H1 (cell line): ENCODE results near the gene RANBP9. TPM values are rescaled to one million over a fixed set of nuclear protein-coding genes. Genes with fewer than 3 reads are reported as not detected.

Experiments used
- CTCF ChIA-PET: fragments of 300-600 bp; sonication (Branson Sonifier 250); formaldehyde crosslinking; loops from one replicate; lab custom pipeline; 2021; ENCODE audit not compliant: partially characterized antibody; lab: Charles Lee
- POLR2A ChIA-PET: fragments of 300-600 bp; sonication (Branson Sonifier 250); formaldehyde crosslinking; loops from one replicate; lab custom pipeline; 2021; ENCODE audit warnings: inconsistent platforms; ENCODE audit not compliant: partially characterized antibody; lab: Charles Lee
- DNase-seq, 2 experiments: peaks; one replicate each; pipeline versions ENCODE4 v3.0.0 to v3.0.0-alpha.2; 2010 to 2022; ENCODE audit warnings: low spot score in 2 of 2, low read depth in 1 of 2, mixed read lengths in 1 of 2
- FAIRE-seq: peaks from 2 replicates; lab custom pipeline; 2011; peaks lifted over from hg19 to GRCh38; lab: Jason Lieb, UNC
- H2AFZ ChIP-seq: 2 replicates; pipeline ENCODE4 v1.8.1; 2012; ENCODE audit warnings: low read length, inconsistent platforms
- H2AK5ac ChIP-seq: 2 replicates; pipeline ENCODE4 v1.6.1; 2013; ENCODE audit warnings: low read depth, low read length
- H2BK120ac ChIP-seq: replicated peaks from 2 replicates; pipeline ENCODE3; 2013; ENCODE audit warnings: low read depth, low read length, inconsistent platforms
- H2BK12ac ChIP-seq: 2 replicates; pipeline ENCODE4 v1.6.1; 2013; ENCODE audit warnings: low read depth, low read length
- H2BK15ac ChIP-seq: 2 replicates; pipeline ENCODE4 v1.6.1; 2013; ENCODE audit warnings: low read length
- H2BK20ac ChIP-seq: 2 replicates; pipeline ENCODE4 v1.6.1; 2013; ENCODE audit warnings: low read length
- H2BK5ac ChIP-seq: 2 replicates; pipeline ENCODE4 v1.6.1; 2013; ENCODE audit warnings: low read depth, low read length
- H3K14ac ChIP-seq: 2 replicates; pipeline ENCODE4 v1.6.1; 2013; ENCODE audit warnings: inconsistent platforms; ENCODE audit not compliant: insufficient read length
- H3K18ac ChIP-seq: 2 replicates; pipeline ENCODE4 v1.6.1; 2013; ENCODE audit warnings: low read length; ENCODE audit errors: extremely low read depth
- H3K23ac ChIP-seq: 2 replicates; pipeline ENCODE4 v1.6.1; 2013; ENCODE audit warnings: inconsistent platforms; ENCODE audit not compliant: insufficient read length
- H3K23me2 ChIP-seq: 2 replicates; pipeline ENCODE4 v1.6.1; 2013; ENCODE audit warnings: low read depth, low read length
- H3K27ac ChIP-seq: 2 replicates; pipeline ENCODE4 v1.6.1; 2011; ENCODE audit warnings: low read depth, low read length, inconsistent platforms
- H3K27me3 ChIP-seq, 4 experiments: replicated peaks in 1 of 4; 1 replicate in 1 of 4; 2 replicates in 3 of 4; pipeline versions ENCODE4 v1.6.1 to v1.8.1; 2011 to 2013; ENCODE audit warnings: low read length in 3 of 4, mild to moderate bottlenecking in 3 of 4, inconsistent platforms in 2 of 4, mixed read lengths in 2 of 4, moderate library complexity in 1 of 4; ENCODE audit not compliant: control insufficient read depth in 3 of 4, insufficient read depth in 3 of 4; ENCODE audit errors: extremely low read depth in 1 of 4
- H3K36me3 ChIP-seq, 4 experiments: 2 replicates each; pipeline versions ENCODE4 v1.6.1 to v1.8.1; 2011 to 2013; ENCODE audit warnings: mild to moderate bottlenecking in 4 of 4, low read length in 3 of 4, moderate library complexity in 2 of 4, control low read depth in 1 of 4, inconsistent platforms in 1 of 4; ENCODE audit not compliant: insufficient read depth in 4 of 4, control insufficient read depth in 2 of 4
- H3K4ac ChIP-seq: replicated peaks from 2 replicates; pipeline ENCODE3; 2013; ENCODE audit warnings: low read length, low read depth, mixed read lengths, inconsistent platforms; ENCODE audit not compliant: insufficient read length
- H3K4me1 ChIP-seq, 4 experiments: replicated peaks in 1 of 4; 1 replicate in 1 of 4; 2 replicates in 3 of 4; pipeline versions ENCODE4 v1.6.1 to v1.8.1; 2011 to 2013; ENCODE audit warnings: low read length in 3 of 4, inconsistent platforms in 2 of 4, mixed read lengths in 1 of 4; ENCODE audit not compliant: insufficient read depth in 4 of 4, control insufficient read depth in 3 of 4
- H3K4me2 ChIP-seq, 2 experiments: 2 replicates each; pipeline versions ENCODE4 v1.6.1 to v1.8.1; 2011 to 2013; ENCODE audit warnings: low read depth in 2 of 2, low read length in 2 of 2, control low read depth in 1 of 2, inconsistent platforms in 1 of 2, mild to moderate bottlenecking in 1 of 2; ENCODE audit not compliant: insufficient read depth in 1 of 2
- H3K4me3 ChIP-seq, 4 experiments: fragments of 200-600, 300-600 bp in 1 of 4; sonication (generic), shearing (Covaris generic), sonication (Bioruptor Twin) in 1 of 4; 2 replicates each; pipeline versions ENCODE4 v1.5.1 to v1.8.1; 2011 to 2016; ENCODE audit warnings: low read length in 4 of 4, low read depth in 3 of 4, control low read depth in 2 of 4, inconsistent platforms in 2 of 4, mild to moderate bottlenecking in 2 of 4, mixed read lengths in 1 of 4, moderate library complexity in 1 of 4; ENCODE audit not compliant: insufficient read depth in 2 of 4; ENCODE audit errors: extremely low read depth in 1 of 4
- H3K56ac ChIP-seq: replicated peaks from 2 replicates; pipeline ENCODE3; 2013; ENCODE audit warnings: low read depth, mild to moderate bottlenecking, mixed read lengths, low read length, inconsistent platforms; ENCODE audit not compliant: insufficient read length
- H3K79me1 ChIP-seq: 2 replicates; pipeline ENCODE4 v1.6.1; 2013; ENCODE audit warnings: low read depth, low read length, control low read depth
- H3K79me2 ChIP-seq, 2 experiments: 2 replicates each; pipeline versions ENCODE4 v1.6.1 to v1.8.1; 2012 to 2013; ENCODE audit warnings: low read length in 2 of 2, mild to moderate bottlenecking in 2 of 2, inconsistent platforms in 1 of 2; ENCODE audit not compliant: insufficient read depth in 2 of 2, control insufficient read depth in 1 of 2
- H3K9ac ChIP-seq, 4 experiments: replicated peaks in 1 of 4; 1 replicate in 1 of 4; 2 replicates in 3 of 4; pipeline versions ENCODE4 v1.6.1 to v1.8.1; 2011 to 2013; ENCODE audit warnings: low read depth in 3 of 4, low read length in 3 of 4, control low read depth in 2 of 4, mild to moderate bottlenecking in 2 of 4, moderate library complexity in 2 of 4, inconsistent platforms in 1 of 4; ENCODE audit errors: extremely low read depth in 1 of 4
- H3K9me3 ChIP-seq, 2 experiments: 2 replicates each; pipeline versions ENCODE4 v1.6.1 to v1.8.1; 2012 to 2013; ENCODE audit warnings: mild to moderate bottlenecking in 2 of 2, moderate library complexity in 2 of 2, control low read depth in 1 of 2, inconsistent platforms in 1 of 2, low read depth in 1 of 2, low read length in 1 of 2, mixed read lengths in 1 of 2; ENCODE audit not compliant: insufficient read depth in 2 of 2
- H4K20me1 ChIP-seq, 2 experiments: replicated peaks in 1 of 2; 2 replicates each; pipeline versions ENCODE3 to v1.8.1; 2011 to 2013; ENCODE audit warnings: inconsistent platforms in 2 of 2, low read length in 2 of 2, mild to moderate bottlenecking in 1 of 2; ENCODE audit not compliant: insufficient read depth in 2 of 2, control insufficient read depth in 1 of 2
- H4K5ac ChIP-seq: 2 replicates; pipeline ENCODE4 v1.6.1; 2013; ENCODE audit warnings: low read length, low read depth, mixed read lengths, inconsistent platforms; ENCODE audit not compliant: insufficient read length
- H4K8ac ChIP-seq: 2 replicates; pipeline ENCODE4 v1.8.0; 2013; ENCODE audit warnings: mild to moderate bottlenecking, moderate library complexity, low read length, inconsistent platforms; ENCODE audit not compliant: insufficient read depth; ENCODE audit errors: extremely low read depth
- H4K91ac ChIP-seq: replicated peaks from 2 replicates; pipeline ENCODE3; 2013; ENCODE audit warnings: low read length, mixed read lengths, inconsistent platforms; ENCODE audit not compliant: insufficient read length
- FOSL1 ChIP-seq: IDR thresholded peaks from 2 replicates; pipeline ENCODE4 v1.6.1; 2011; ENCODE audit warnings: mild to moderate bottlenecking, low read depth, low read length, moderate library complexity; ENCODE audit not compliant: insufficient read depth
- KDM1A ChIP-seq: fragments of 200-600, 300-600 bp; sonication (generic); IDR thresholded peaks from 2 replicates; pipeline ENCODE4 v1.7.1; 2016; ENCODE audit warnings: mild to moderate bottlenecking, low read length, borderline replicate concordance
- WGBS, 2 experiments: shearing (Covaris generic) in 1 of 2; methylation state at CpG; one replicate each; pipeline versions ENCODE4 v1.1.6 to v1.1.7; 2013 to 2015; ENCODE audit warnings: low lambda C conversion rate in 2 of 2, mixed read lengths in 2 of 2, inconsistent platforms in 1 of 2, low coverage in 1 of 2, missing lambda C conversion rate in 1 of 2; ENCODE audit not compliant: insufficient replicate concordance in 2 of 2, insufficient coverage in 1 of 2, insufficient read length in 1 of 2; ENCODE audit errors: extremely low coverage in 1 of 2, missing lambda C conversion rate in 1 of 2; 5-methylcytosine and 5-hydroxymethylcytosine counted together
- polyA plus RNA-seq, 7 experiments: library from polyadenylated mRNA; depleted of rRNA in 3 of 7; stranded (reverse) in 5 of 7; unstranded in 2 of 7; fragments of >200 nt in 5 of 7; fragments of 200-250 nt in 2 of 7; gene quantifications; 1 replicate in 5 of 7; 2 replicates in 1 of 7; 4 replicates in 1 of 7; pipeline versions ENCODE4 v1.2.1 to v1.2.3, GENCODE V29; 2011 to 2013; ENCODE audit warnings: missing spikeins in 2 of 7, mixed read lengths in 2 of 7
- total RNA-seq: library from RNA; stranded (reverse); fragmentation: NEBNext Ultra II Directional; extraction: Animal tissue kit (Norgen Biotek cat#: 25700); gene quantifications from 2 replicates; pipeline ENCODE4 v1.2.1, GENCODE V29; 2021

The RANBP9 gene
- total and polyA plus RNA-seq, 2 of the 8 experiments (the other 6 are each of a cell fraction or from before 2014, with no cell fraction given), result 13.0 to 36.7 TPM

GRCh38 chr6:13684855-13685254 lies 26.8 kb downstream of the RANBP9 start:
- Histone ChIP-seq H3K4me3 (no peak overlapping the region), H2BK5ac (no peak overlapping the region), H4K5ac (no peak overlapping the region), H3K27ac (no peak overlapping the region), H2AFZ (no peak overlapping the region), H3K79me1 (no peaks in the 10 kb centered on the region; the same call in 1 of the 2 replicates), H3K4ac (no peak overlapping the region), H3K23me2 (no peaks in the 10 kb centered on the region), H3K36me3 (no peaks in the 10 kb centered on the region), H2BK120ac (no peak overlapping the region), H3K18ac (no peak overlapping the region), H3K23ac (no peak overlapping the region), H2AK5ac (no peak overlapping the region), H3K56ac (no peak overlapping the region), H3K4me2 (no peak overlapping the region), H2BK20ac (no peak overlapping the region), H2BK12ac (no peak overlapping the region), H4K8ac (no peak overlapping the region), H3K27me3 (no peaks in the 10 kb centered on the region), H2BK15ac (no peak overlapping the region), H4K20me1 (peaks cover 3 to 6% of the 10 kb centered on the region in 2 experiments), H3K14ac (no peak overlapping the region), H3K4me1 (no peaks in the 10 kb centered on the region), H4K91ac (no peak overlapping the region), H3K9ac (no peak overlapping the region), H3K9me3 (no peaks in the 10 kb centered on the region), H3K79me2 (peaks cover 0 to 56% of the 10 kb centered on the region in 2 experiments; a peak in 2 of 4 replicates)
- no peak for DNase-seq
- ChIA-PET POLR2A (interaction anchor here (1.2 kb wide), 1 partner anchor 129 kb away, joined by 4 read pairs; the partner anchor contains the start of gene MCUR1), CTCF (no interaction called here)
- FAIRE-seq, result no peak
- 86% methylated on average over 4 of the region's 4 CpGs; no CpG with 5 or more reads in 1 of the 2 experiments for WGBS, 2 experiments
- TF ChIP-seq FOSL1, result no peak
- TF ChIP-seq KDM1A, result no peak
